Activated B cell treated with CpG ODN at 0.5 μM for 24 hours (primary cell): ENCODE data around the gene PCNX4. TPM values are rescaled to one million over a fixed set of nuclear protein-coding genes. Genes with fewer than 3 reads are reported as not detected.
A peak's percentile ranks its signal among the peaks of the same experiment; 100 is the strongest.

ENCODE experiments used
- ATAC-seq: fragments of 200-7000 bp; cut with Tn5 transposase; one replicate; pipeline ENCODE4 v1.10.0; 2021; ENCODE audit warnings: low read depth, mild to moderate bottlenecking, moderate library complexity
- CTCF ChIA-PET: fragments of 350-600 bp; sonication (Branson Sonifier 250); formaldehyde crosslinking; loops from one replicate; lab custom pipeline; 2021; ENCODE audit warnings: antibody characterized with exemption; lab: Charles Lee
- POLR2A ChIA-PET: fragments of 350-600 bp; sonication (Branson Sonifier 250); formaldehyde crosslinking; loops from one replicate; lab custom pipeline; 2021; ENCODE audit warnings: antibody characterized with exemption; lab: Charles Lee
- DNase-seq: peaks from one replicate; pipeline ENCODE4 v3.0.0; 2022
- H3K27ac Mint-ChIP-seq: one replicate; pipeline ENCODE4 v1.8.0; 2020; ENCODE audit warnings: mixed read lengths
- H3K27me3 Mint-ChIP-seq: one replicate; pipeline ENCODE4 v1.8.0; 2021; ENCODE audit warnings: mixed read lengths
- H3K36me3 Mint-ChIP-seq: one replicate; pipeline ENCODE4 v1.8.0; 2021; ENCODE audit warnings: low read depth, mixed read lengths
- H3K4me1 Mint-ChIP-seq: one replicate; pipeline ENCODE4 v1.8.0; 2021; ENCODE audit warnings: mixed read lengths
- H3K4me3 Mint-ChIP-seq: one replicate; pipeline ENCODE4 v1.8.0; 2020; ENCODE audit warnings: mild to moderate bottlenecking, mixed read lengths
- H3K9me3 Mint-ChIP-seq: one replicate; pipeline ENCODE4 v1.8.0; 2020; ENCODE audit warnings: mixed read lengths
- CTCF ChIP-seq: fragments of 200-600 bp; IDR thresholded peaks from one replicate; pipeline ENCODE4 v1.8.0; 2022; ENCODE audit warnings: antibody characterized with exemption, mild to moderate bottlenecking
- intact Hi-C: fragments of 100-400 bp; cut with micrococcal nuclease; formaldehyde crosslinking; loops from one replicate; pipeline ENCODE4 v1.15.1; 2024
- total RNA-seq: library from RNA; stranded (reverse); gene quantifications from 2 replicates; pipeline ENCODE4 v1.2.3, GENCODE V29; 2022

The PCNX4 gene
- total RNA-seq, 1 donor from 2014 or later = 41.4 TPM

- H3K27me3 Mint-ChIP-seq = no peaks in the 10 kb centered on the region
- peak overlapping the region; percentile 97 for H3K27ac Mint-ChIP-seq
- ChIA-PET POLR2A (interaction anchor here (0.6 to 3.8 kb wide), 14 partner anchors 8 to 1739 kb away, joined by 3 to 57 read pairs (median 5); partner anchors contain the start of genes JKAMP, KIAA0586, L3HYPDH and PCNX4), CTCF (interaction anchor here (0.9 to 3.0 kb wide), 8 partner anchors 11 to 682 kb away, joined by 3 to 28 read pairs (median 4); partner anchors contain the start of genes JKAMP and L3HYPDH)
- ATAC-seq = no peak
- TF ChIP-seq CTCF = no peak
- no peak for DNase-seq
- H3K4me3 Mint-ChIP-seq = peak overlapping the region; percentile 99
- peaks cover 38% of the 10 kb centered on the region for H3K4me1 Mint-ChIP-seq
- no peaks in the 10 kb centered on the region for H3K9me3 Mint-ChIP-seq
- peaks cover 19% of the 10 kb centered on the region for H3K36me3 Mint-ChIP-seq
- intact Hi-C loops = loop anchor here (5.0 kb wide), 1 partner anchor 684 kb away; the partner anchor contains the start of genes JKAMP and L3HYPDH
Observed at GRCh38 chr14:60166142-60166541, 74.4 kb downstream of the PCNX4 start.

GRCh38 chr14:60169722-60170121, 78.0 kb downstream of the PCNX4 start:
- H3K27ac Mint-ChIP-seq = no peak overlapping the region
- no peaks in the 10 kb centered on the region for H3K9me3 Mint-ChIP-seq
- H3K36me3 Mint-ChIP-seq = peaks cover 4% of the 10 kb centered on the region
- TF ChIP-seq CTCF = no peak
- ChIA-PET CTCF (interaction anchor here (1.2 kb wide), 2 partner anchors 14 to 205 kb away, joined by 3 to 4 read pairs; no protein-coding TSS in a partner anchor), POLR2A (no interaction called here)
- intact Hi-C loops = loop anchor here (5.0 kb wide), 1 partner anchor 687 kb away; the partner anchor contains the start of genes JKAMP and L3HYPDH
- H3K4me1 Mint-ChIP-seq = peaks cover 13% of the 10 kb centered on the region
- ATAC-seq = no peak
- no peaks in the 10 kb centered on the region for H3K27me3 Mint-ChIP-seq
- no peak overlapping the region for H3K4me3 Mint-ChIP-seq
- no peak for DNase-seq

- Mint-ChIP-seq H3K9me3 (no peaks in the 10 kb centered on the region), H3K27ac (no peak overlapping the region), H3K36me3 (no peaks in the 10 kb centered on the region), H3K4me3 (no peak overlapping the region), H3K4me1 (peaks cover 13% of the 10 kb centered on the region), H3K27me3 (no peaks in the 10 kb centered on the region)
- DNase-seq (no peak), ATAC-seq (no peak)
- POLR2A ChIA-PET = interaction anchor here (1.7 kb wide), 1 partner anchor 79 kb away, joined by 3 read pairs; the partner anchor contains the start of gene PCNX4
- CTCF ChIA-PET = interaction anchor here (1.2 to 1.3 kb wide), 2 partner anchors 14 to 206 kb away, joined by 4 to 5 read pairs; no protein-coding TSS in a partner anchor
- intact Hi-C loops = no loop called here
- no peak for TF ChIP-seq CTCF
Observed at GRCh38 chr14:60170948-60171347, 79.2 kb downstream of the PCNX4 start.

GRCh38 chr14:60171690-60172089, 80.0 kb downstream of the PCNX4 start:
- H3K9me3 Mint-ChIP-seq = no peaks in the 10 kb centered on the region
- POLR2A ChIA-PET = interaction anchor here (1.7 kb wide), 1 partner anchor 80 kb away, joined by 3 read pairs; the partner anchor contains the start of gene PCNX4

More at GRCh38 chr14:60171690-60172089, 80.0 kb downstream of the PCNX4 start:
- intact Hi-C loops = no loop called here
- Mint-ChIP-seq H3K4me3 (no peak overlapping the region), H3K36me3 (no peaks in the 10 kb centered on the region), H3K27me3 (no peaks in the 10 kb centered on the region), H3K27ac (no peak overlapping the region), H3K4me1 (peaks cover 6% of the 10 kb centered on the region)
- CTCF ChIA-PET = interaction anchor here (1.3 kb wide), 2 partner anchors 12 to 13 kb away, joined by 3 to 5 read pairs; no protein-coding TSS in a partner anchor
- ATAC-seq = no peak
- TF ChIP-seq CTCF = no peak
- no peak for DNase-seq
